ENCODE data around the gene FAM107B.

FAM107B gene

GRCh38 chr10:14776546-14776945 is 1.8 kb upstream of the FAM107B start:
- DNase-seq (ENCODE audit: low read depth in 3 of 3) = no peak

- no peak for DNase-seq (ENCODE audit: low read depth in 3 of 3)
Observed at GRCh38 chr10:14775656-14776055, 959 bp upstream of the FAM107B start.

GRCh38 chr10:14774214-14774580 is 500 bp downstream of the FAM107B start:
- DNase-seq (ENCODE audit: low read depth in 3 of 3) = no peak

- no peak for DNase-seq (ENCODE audit: low read depth in 3 of 3)
Observed at GRCh38 chr10:14773551-14774213, 1.0 kb downstream of the FAM107B start.

- no peak for DNase-seq (ENCODE audit: low read depth in 3 of 3)
Observed at GRCh38 chr10:14772399-14772798, 2.3 kb downstream of the FAM107B start.

- DNase-seq (ENCODE audit: low read depth in 3 of 3) = no peak
Observed at GRCh38 chr10:14770927-14771326, 3.8 kb downstream of the FAM107B start.

GRCh38 chr10:14761372-14761771 is 13.3 kb downstream of the FAM107B start:
- no peak for DNase-seq (ENCODE audit: low read depth in 3 of 3)

GRCh38 chr10:14758994-14759664 is 15.6 kb downstream of the FAM107B start:
- no peak for DNase-seq (ENCODE audit: low read depth in 3 of 3)

GRCh38 chr10:14758451-14758850 is 16.2 kb downstream of the FAM107B start:
- no peak for DNase-seq (ENCODE audit: low read depth in 3 of 3)

GRCh38 chr10:14757986-14758385 is 16.7 kb downstream of the FAM107B start:
- no peak for DNase-seq (ENCODE audit: low read depth in 3 of 3)

GRCh38 chr10:14757394-14757793 is 17.3 kb downstream of the FAM107B start:
- DNase-seq (ENCODE audit: low read depth in 3 of 3) = no peak

GRCh38 chr10:14753441-14753840 is 21.3 kb downstream of the FAM107B start:
- DNase-seq (ENCODE audit: low read depth in 3 of 3) = no peak

- no peak for DNase-seq (ENCODE audit: low read depth in 3 of 3)
Observed at GRCh38 chr10:14751921-14752320, 22.8 kb downstream of the FAM107B start.

- DNase-seq (ENCODE audit: low read depth in 3 of 3) = no peak
Observed at GRCh38 chr10:14751014-14751896, 23.4 kb downstream of the FAM107B start.

GRCh38 chr10:14749070-14749809 is 25.5 kb downstream of the FAM107B start:
- no peak for DNase-seq (ENCODE audit: low read depth in 3 of 3)

- DNase-seq (ENCODE audit: low read depth in 3 of 3) = no peak
Observed at GRCh38 chr10:14748441-14748840, 26.3 kb downstream of the FAM107B start.

- DNase-seq (ENCODE audit: low read depth in 3 of 3) = no peak
Observed at GRCh38 chr10:14742815-14743214, 31.9 kb downstream of the FAM107B start.

- DNase-seq (ENCODE audit: low read depth in 3 of 3) = no peak
Observed at GRCh38 chr10:14742382-14742781, 32.3 kb downstream of the FAM107B start.

- no peak for DNase-seq (ENCODE audit: low read depth in 3 of 3)
Observed at GRCh38 chr10:14740684-14741247, 33.9 kb downstream of the FAM107B start.

GRCh38 chr10:14737808-14738545 is 36.7 kb downstream of the FAM107B start:
- no peak for DNase-seq (ENCODE audit: low read depth in 3 of 3)

- no peak for DNase-seq (ENCODE audit: low read depth in 3 of 3)
Observed at GRCh38 chr10:14736600-14737081, 38.1 kb downstream of the FAM107B start.

Data from stimulated activated CD4-positive, alpha-beta T cell treated with anti-CD3 and anti-CD28 coated beads, TNF-alpha, amount 100 ng/mL, for 48 hours (primary cell).